GM12873 (cell line): ENCODE data around the gene VASH2.

ENCODE experiments used
- TF ChIP-seq, protein P1 (sequence below): IDR thresholded peaks from 2 replicates; pipeline ENCODE4 v1.5.1; 2012; ENCODE audit warnings: low read depth, mild to moderate bottlenecking, moderate library complexity, low read length, control low read depth; ENCODE audit not compliant: insufficient read depth; ENCODE audit errors: missing control alignments

Gene VASH2

GRCh38 chr1:212954514-212954913, 4.2 kb downstream of the VASH2 start:
- TF ChIP-seq, protein P1, sequence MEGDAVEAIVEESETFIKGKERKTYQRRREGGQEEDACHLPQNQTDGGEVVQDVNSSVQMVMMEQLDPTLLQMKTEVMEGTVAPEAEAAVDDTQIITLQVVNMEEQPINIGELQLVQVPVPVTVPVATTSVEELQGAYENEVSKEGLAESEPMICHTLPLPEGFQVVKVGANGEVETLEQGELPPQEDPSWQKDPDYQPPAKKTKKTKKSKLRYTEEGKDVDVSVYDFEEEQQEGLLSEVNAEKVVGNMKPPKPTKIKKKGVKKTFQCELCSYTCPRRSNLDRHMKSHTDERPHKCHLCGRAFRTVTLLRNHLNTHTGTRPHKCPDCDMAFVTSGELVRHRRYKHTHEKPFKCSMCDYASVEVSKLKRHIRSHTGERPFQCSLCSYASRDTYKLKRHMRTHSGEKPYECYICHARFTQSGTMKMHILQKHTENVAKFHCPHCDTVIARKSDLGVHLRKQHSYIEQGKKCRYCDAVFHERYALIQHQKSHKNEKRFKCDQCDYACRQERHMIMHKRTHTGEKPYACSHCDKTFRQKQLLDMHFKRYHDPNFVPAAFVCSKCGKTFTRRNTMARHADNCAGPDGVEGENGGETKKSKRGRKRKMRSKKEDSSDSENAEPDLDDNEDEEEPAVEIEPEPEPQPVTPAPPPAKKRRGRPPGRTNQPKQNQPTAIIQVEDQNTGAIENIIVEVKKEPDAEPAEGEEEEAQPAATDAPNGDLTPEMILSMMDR: no peak

DNA sequence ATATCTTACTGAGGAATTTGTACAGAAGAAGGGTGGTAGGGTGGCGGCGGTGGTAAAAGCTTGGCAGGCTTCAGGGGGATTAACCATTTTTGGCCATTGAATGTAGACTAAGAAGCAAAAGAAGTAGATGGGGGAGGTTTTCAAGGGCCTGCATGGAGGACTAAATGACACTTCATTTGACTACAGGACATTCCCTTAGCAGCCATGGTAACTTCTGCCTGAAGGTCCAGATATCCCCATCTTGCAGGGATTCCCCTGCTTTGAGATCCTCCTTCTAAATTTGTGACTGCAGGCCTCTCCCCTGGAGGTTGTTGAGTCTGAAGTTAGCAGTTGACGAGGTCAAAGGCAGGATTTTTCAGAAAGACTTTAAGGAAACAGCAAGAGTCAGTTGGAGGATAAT, 4.8 kb downstream of the VASH2 start:
- TF ChIP-seq, protein P1: no peak

DNA sequence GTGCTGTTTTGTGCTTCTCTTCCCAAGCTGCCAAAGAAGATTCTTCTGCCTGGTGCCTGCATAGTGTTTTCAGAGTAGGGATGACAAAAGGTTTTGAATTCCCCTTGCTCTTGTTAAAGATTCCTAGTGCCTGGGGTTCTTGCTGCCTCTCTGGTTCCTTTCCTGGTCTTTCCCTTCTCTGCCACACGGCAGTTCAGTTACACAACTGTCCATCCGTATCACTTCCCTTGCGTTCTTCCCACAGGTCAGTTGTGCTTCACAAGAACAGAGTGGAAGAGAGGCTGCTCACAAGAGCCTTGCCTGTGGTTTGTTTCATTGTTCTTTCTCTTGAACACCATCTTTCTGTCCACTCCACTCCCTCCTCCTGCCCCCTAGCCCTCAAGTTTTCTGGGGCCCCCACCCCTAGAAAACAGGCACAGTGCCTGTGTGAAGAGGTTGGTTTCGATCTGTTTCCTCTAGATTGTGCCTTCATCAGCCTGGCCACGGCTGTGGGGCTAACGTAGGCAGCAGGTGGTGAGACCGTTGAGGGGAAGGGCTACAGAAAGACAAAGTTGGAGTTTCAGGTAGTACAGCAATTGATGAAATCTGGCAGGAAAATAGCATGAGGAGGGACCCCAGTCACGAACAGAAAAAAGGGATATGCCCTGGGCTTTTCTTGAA, 5.8 kb downstream of the VASH2 start:
- TF ChIP-seq, protein P1: no peak

DNA sequence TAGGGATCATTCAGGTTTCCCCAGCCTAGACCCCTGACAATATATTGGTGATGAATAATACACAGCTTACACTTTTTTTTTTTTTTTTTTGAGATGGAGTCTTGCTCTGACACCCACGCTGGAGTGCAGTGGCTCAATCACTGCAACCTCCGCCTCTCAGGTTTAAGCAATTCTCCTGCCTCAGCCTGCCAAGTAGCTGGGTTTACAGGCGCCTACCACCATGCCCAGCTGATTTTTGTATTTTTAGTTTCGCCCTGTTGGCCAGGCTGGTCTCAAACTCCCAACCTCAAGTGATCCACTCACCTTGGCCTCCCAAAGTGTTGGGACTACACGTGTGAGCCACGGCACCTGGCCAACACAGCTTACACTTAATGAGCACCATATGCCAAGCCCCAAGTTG, 7.2 kb downstream of the VASH2 start:
- TF ChIP-seq, protein P1: no peak

GRCh38 chr1:212958175-212958574, 7.8 kb downstream of the VASH2 start:
- TF ChIP-seq, protein P1: no peak

- TF ChIP-seq, protein P1: no peak
Measured at GRCh38 chr1:212959266-212960220, 9.2 kb downstream of the VASH2 start.

DNA sequence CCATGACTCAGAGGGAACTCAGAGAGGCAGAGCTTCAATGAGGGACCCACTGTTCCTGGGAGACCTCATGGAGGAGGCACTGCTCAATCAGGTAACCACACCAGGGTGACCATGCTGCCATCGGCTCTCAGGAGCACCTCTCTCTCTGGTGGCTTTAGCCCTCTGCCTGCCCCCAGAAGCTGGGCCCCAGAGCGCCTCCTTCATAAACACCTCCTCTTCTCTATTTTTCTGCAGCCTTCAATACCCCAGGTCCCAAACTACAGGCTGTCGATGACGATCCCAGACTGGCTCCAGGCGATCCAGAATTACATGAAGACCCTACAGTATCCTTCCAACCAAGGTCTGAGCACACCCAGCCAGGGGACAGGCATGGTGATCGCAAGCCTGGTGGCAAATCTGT, 10.6 kb downstream of the VASH2 start:
- TF ChIP-seq, protein P1: no peak
